HL-60 (cell line): ENCODE results near the gene STMN1.

Experiments used
- DNase-seq, 2 experiments: peaks; one replicate each; pipeline ENCODE4 v3.0.0-alpha.2; 2010 to 2020; ENCODE audit warnings: low read depth in 1 of 2, low spot score in 1 of 2
- H3K27ac ChIP-seq: fragments of 250-450 bp; sonication (Bioruptor Pico); replicated peaks from 2 replicates; pipeline ENCODE4 v1.5.1; 2020; ENCODE audit warnings: mild to moderate bottlenecking, moderate library complexity
- H3K27me3 ChIP-seq: fragments of 250-450 bp; sonication (Bioruptor Pico); 2 replicates; pipeline ENCODE4 v1.5.1; 2021; ENCODE audit warnings: mild to moderate bottlenecking, moderate library complexity; ENCODE audit not compliant: insufficient read depth, poor library complexity, severe bottlenecking
- H3K4me3 ChIP-seq: replicated peaks from 2 replicates; pipeline ENCODE4 v1.5.1; 2011; ENCODE audit warnings: mild to moderate bottlenecking, control low read depth, low read length; ENCODE audit not compliant: insufficient read depth
- GABPA ChIP-seq: IDR thresholded peaks from 2 replicates; pipeline ENCODE4 v1.6.1; 2012; ENCODE audit warnings: low read depth
- POLR2AphosphoS5 ChIP-seq: IDR thresholded peaks from 2 replicates; pipeline ENCODE4 v1.6.1; 2012; ENCODE audit warnings: low read depth
- SPI1 ChIP-seq: IDR thresholded peaks from 2 replicates; pipeline ENCODE4 v1.6.1; 2012; ENCODE audit warnings: low read depth, mild to moderate bottlenecking, borderline replicate concordance
- TF ChIP-seq, protein P1 (sequence below): IDR thresholded peaks from one replicate; pipeline ENCODE4 v1.5.1; 2011; ENCODE audit warnings: low read length, control low read depth, inconsistent platforms; ENCODE audit not compliant: insufficient read depth
- TF ChIP-seq, protein P2 (sequence below): IDR thresholded peaks from 2 replicates; pipeline ENCODE4 v1.6.1; 2012; ENCODE audit warnings: low read depth; ENCODE audit not compliant: insufficient replicate concordance

STMN1 gene

DNA sequence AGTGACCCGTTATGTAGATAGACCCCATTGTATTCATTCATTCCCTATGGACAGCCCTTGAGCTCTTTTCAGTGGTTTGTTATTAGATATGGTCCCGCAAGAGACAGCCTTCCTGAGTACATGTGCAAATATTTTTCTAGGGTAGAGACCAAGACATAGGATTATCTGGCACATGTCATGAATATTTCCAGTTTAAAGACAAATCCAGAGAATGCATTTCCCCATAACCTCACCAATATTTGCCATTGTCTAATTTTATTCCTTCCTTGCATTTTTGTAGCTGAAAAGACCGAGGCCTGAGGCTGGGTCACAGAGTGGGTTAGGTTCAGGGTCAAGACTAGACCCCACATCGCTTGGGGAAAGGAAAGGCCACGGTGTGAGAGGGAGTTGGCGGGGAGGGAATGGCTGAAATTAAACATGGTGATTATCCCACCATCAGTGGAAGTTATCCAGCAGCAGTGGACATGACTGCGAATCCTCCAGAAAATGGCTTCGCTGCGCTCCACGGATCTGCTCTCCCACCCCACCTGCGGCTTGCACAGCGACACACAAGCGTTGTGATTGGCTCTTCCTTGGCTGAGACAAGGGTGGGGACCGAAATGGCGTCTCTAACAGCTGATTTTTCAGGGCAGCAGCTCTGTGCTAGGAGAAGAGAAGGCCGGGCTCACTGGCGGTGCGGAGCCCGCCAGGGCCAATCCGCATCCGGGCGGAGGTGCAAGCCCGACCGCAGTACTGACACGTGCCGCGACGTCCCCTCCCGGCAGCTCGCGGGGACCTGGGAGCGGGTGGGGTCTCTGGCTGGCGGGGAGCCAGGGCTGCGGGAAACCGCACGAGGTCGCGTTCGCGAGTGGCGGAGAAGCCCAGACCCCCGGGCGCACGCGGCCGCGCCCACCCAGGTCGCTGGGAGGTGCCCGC lies 16.1 kb upstream of the STMN1 start:
- peak; percentile 31 to 70 for DNase-seq

DNA sequence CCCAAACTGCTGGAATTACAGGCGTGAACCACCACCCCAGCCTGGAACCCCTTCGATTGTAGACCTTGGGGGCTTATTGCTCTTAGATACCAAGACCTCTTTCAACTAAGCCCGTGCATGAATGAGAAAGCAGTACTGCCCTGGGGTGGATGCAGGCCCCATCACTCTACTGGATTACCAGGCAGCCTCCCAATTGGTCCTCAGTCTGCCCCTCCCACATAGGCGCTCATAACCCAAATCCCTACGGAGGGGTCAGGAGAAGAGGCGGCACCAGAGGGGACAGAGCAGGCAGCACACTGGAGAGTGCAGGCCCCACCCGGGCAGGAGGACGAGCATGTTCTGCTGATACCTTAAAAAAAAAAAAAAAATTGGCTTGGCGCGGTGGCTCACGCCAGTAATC lies 12.4 kb upstream of the STMN1 start:
- TF ChIP-seq POLR2AphosphoS5 (no peak), SPI1 (no peak), GABPA (no peak)
- TF ChIP-seq, protein P1, sequence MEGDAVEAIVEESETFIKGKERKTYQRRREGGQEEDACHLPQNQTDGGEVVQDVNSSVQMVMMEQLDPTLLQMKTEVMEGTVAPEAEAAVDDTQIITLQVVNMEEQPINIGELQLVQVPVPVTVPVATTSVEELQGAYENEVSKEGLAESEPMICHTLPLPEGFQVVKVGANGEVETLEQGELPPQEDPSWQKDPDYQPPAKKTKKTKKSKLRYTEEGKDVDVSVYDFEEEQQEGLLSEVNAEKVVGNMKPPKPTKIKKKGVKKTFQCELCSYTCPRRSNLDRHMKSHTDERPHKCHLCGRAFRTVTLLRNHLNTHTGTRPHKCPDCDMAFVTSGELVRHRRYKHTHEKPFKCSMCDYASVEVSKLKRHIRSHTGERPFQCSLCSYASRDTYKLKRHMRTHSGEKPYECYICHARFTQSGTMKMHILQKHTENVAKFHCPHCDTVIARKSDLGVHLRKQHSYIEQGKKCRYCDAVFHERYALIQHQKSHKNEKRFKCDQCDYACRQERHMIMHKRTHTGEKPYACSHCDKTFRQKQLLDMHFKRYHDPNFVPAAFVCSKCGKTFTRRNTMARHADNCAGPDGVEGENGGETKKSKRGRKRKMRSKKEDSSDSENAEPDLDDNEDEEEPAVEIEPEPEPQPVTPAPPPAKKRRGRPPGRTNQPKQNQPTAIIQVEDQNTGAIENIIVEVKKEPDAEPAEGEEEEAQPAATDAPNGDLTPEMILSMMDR: no peak
- TF ChIP-seq, protein P2, sequence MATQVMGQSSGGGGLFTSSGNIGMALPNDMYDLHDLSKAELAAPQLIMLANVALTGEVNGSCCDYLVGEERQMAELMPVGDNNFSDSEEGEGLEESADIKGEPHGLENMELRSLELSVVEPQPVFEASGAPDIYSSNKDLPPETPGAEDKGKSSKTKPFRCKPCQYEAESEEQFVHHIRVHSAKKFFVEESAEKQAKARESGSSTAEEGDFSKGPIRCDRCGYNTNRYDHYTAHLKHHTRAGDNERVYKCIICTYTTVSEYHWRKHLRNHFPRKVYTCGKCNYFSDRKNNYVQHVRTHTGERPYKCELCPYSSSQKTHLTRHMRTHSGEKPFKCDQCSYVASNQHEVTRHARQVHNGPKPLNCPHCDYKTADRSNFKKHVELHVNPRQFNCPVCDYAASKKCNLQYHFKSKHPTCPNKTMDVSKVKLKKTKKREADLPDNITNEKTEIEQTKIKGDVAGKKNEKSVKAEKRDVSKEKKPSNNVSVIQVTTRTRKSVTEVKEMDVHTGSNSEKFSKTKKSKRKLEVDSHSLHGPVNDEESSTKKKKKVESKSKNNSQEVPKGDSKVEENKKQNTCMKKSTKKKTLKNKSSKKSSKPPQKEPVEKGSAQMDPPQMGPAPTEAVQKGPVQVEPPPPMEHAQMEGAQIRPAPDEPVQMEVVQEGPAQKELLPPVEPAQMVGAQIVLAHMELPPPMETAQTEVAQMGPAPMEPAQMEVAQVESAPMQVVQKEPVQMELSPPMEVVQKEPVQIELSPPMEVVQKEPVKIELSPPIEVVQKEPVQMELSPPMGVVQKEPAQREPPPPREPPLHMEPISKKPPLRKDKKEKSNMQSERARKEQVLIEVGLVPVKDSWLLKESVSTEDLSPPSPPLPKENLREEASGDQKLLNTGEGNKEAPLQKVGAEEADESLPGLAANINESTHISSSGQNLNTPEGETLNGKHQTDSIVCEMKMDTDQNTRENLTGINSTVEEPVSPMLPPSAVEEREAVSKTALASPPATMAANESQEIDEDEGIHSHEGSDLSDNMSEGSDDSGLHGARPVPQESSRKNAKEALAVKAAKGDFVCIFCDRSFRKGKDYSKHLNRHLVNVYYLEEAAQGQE: no peak
- DNase-seq: no peak
- Histone ChIP-seq H3K4me3 (no peak overlapping the region), H3K27me3 (no peaks in the 10 kb centered on the region), H3K27ac (no peak overlapping the region)

More for the DNA sequence above, 16.1 kb upstream of the STMN1 start:
- TF ChIP-seq, protein P2: no peak
- TF ChIP-seq POLR2AphosphoS5 (no peak), GABPA (no peak), SPI1 (no peak)
- TF ChIP-seq, protein P1: no peak
- peak overlapping the region; percentile 85 for H3K27ac ChIP-seq
- no peaks in the 10 kb centered on the region for H3K27me3 ChIP-seq
- peak overlapping the region; percentile 33 for H3K4me3 ChIP-seq

DNA sequence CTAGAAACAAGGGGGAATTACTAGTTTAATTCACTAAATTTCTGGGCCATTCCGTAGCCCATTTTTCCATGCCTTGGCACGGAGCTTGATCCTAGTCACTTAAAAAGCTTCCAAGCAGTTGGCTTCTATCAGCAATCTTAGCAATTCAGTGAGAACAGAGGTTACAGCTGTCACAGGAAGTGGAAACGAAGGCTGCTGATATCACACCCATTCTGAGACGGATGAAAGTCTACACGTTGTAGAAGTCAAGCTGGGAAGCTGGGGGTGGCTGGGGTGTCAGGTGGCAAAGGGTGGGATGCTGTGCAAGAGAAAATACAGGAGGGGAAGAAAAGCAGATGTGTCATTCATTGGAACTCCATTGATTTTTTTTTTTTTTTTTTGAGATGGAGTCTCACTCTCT lies 11.8 kb upstream of the STMN1 start:
- H3K4me3 ChIP-seq: no peak overlapping the region
- TF ChIP-seq, protein P1: no peak
- TF ChIP-seq SPI1 (no peak), POLR2AphosphoS5 (no peak), GABPA (no peak)
- TF ChIP-seq, protein P2: no peak
- H3K27me3 ChIP-seq: no peaks in the 10 kb centered on the region
- H3K27ac ChIP-seq: no peak overlapping the region
- DNase-seq: no peak
